SU-DHL-6 (cell line): ENCODE results near the gene MYOCD.

Experiments used
- CTCF ChIP-seq: fragments of 200-600 bp; sonication (generic); IDR thresholded peaks from one replicate; pipeline ENCODE4 v1.5.1; 2017; ENCODE audit warnings: antibody characterized with exemption, mild to moderate bottlenecking, low read length, moderate library complexity; ENCODE audit not compliant: insufficient read depth, poor library complexity, severe bottlenecking
- EZH2phosphoT487 ChIP-seq: fragments of 200-600 bp; sonication (generic), shearing (Covaris generic); conservative IDR thresholded peaks from 2 replicates; pipeline ENCODE4 v1.6.1; 2018; ENCODE audit warnings: mild to moderate bottlenecking, antibody characterized with exemption, low read length, moderate library complexity, mixed read lengths

GRCh38 chr17:12790249-12791106 lies 124.8 kb downstream of the MYOCD start:
- TF ChIP-seq CTCF (no peak), EZH2phosphoT487 (no peak)
